22Rv1 (cell line): ENCODE data around the gene LRCH1.

ENCODE experiments used
- H3K27ac ChIP-seq: fragments of 450-650 bp; 2 replicates; pipeline ENCODE4 v1.5.1; 2017
- ZFX ChIP-seq: fragments of 450-650 bp; IDR thresholded peaks from 2 replicates; pipeline ENCODE4 v1.6.1; 2017; ENCODE audit warnings: antibody characterized with exemption, borderline replicate concordance
- TF ChIP-seq, protein P1 (sequence below): fragments of 450-650 bp; IDR thresholded peaks from 2 replicates; pipeline ENCODE4 v1.5.1; 2017; ENCODE audit warnings: mild to moderate bottlenecking

The LRCH1 gene

DNA sequence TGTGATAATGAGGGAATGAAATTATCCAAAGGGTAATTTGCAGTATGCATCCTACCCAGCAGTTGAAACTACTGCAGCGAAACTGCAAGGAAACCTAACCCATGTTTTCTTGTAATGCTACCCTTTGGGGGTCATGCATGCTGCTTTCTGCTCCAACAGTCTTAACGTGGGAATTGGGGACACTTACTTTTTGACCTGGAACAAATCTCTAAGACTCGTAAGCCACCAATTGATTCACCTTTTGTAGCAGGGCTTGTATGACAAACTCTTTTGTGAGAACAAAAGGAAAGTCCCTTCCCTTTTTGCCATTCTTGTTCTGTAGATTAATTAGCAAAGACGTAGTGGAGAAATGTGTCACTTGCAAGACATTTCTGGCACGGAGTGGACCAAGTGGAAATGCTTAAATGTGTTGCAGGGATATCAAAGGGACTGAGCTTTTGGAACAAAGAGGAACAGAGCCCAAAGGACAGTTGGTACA lies 27.4 kb downstream of the LRCH1 start:
- TF ChIP-seq ZFX = no peak
- TF ChIP-seq, protein P1, sequence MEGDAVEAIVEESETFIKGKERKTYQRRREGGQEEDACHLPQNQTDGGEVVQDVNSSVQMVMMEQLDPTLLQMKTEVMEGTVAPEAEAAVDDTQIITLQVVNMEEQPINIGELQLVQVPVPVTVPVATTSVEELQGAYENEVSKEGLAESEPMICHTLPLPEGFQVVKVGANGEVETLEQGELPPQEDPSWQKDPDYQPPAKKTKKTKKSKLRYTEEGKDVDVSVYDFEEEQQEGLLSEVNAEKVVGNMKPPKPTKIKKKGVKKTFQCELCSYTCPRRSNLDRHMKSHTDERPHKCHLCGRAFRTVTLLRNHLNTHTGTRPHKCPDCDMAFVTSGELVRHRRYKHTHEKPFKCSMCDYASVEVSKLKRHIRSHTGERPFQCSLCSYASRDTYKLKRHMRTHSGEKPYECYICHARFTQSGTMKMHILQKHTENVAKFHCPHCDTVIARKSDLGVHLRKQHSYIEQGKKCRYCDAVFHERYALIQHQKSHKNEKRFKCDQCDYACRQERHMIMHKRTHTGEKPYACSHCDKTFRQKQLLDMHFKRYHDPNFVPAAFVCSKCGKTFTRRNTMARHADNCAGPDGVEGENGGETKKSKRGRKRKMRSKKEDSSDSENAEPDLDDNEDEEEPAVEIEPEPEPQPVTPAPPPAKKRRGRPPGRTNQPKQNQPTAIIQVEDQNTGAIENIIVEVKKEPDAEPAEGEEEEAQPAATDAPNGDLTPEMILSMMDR = no peak
- no peak overlapping the region for H3K27ac ChIP-seq

GRCh38 chr13:46582190-46582589 lies 29.2 kb downstream of the LRCH1 start:
- TF ChIP-seq ZFX = no peak
- TF ChIP-seq, protein P1 = no peak
- H3K27ac ChIP-seq = no peak overlapping the region

GRCh38 chr13:46586751-46587514 lies 34.0 kb downstream of the LRCH1 start:
- TF ChIP-seq, protein P1 = no peak
- TF ChIP-seq ZFX = no peak
- no peak overlapping the region for H3K27ac ChIP-seq

GRCh38 chr13:46587807-46588418 lies 34.9 kb downstream of the LRCH1 start:
- H3K27ac ChIP-seq = no peak overlapping the region
- TF ChIP-seq, protein P1 = no peak
- no peak for TF ChIP-seq ZFX

- no peak overlapping the region for H3K27ac ChIP-seq
- TF ChIP-seq, protein P1 = no peak
- TF ChIP-seq ZFX = no peak
These were observed 39.4 kb downstream of the LRCH1 start for GRCh38 chr13:46592385-46592784.

GRCh38 chr13:46593398-46593797 lies 40.4 kb downstream of the LRCH1 start:
- TF ChIP-seq, protein P1 = no peak
- no peak for TF ChIP-seq ZFX
- H3K27ac ChIP-seq = no peak overlapping the region
